GM12891 (cell line): Measurements from ENCODE around the gene CCDC158.

Source experiments
- PAX5 ChIP-seq: IDR thresholded peaks from 2 replicates; pipeline ENCODE4 v1.6.1; 2011; ENCODE audit warnings: low read length, moderate library complexity, mild to moderate bottlenecking; ENCODE audit not compliant: insufficient read depth, severe bottlenecking
- POLR2A ChIP-seq: IDR thresholded peaks from 2 replicates; pipeline ENCODE4 v1.6.1; 2011; ENCODE audit warnings: low read depth, low read length, control low read depth
- POLR2AphosphoS5 ChIP-seq: IDR thresholded peaks from 2 replicates; pipeline ENCODE4 v1.6.1; 2011; ENCODE audit warnings: low read depth, low read length, control low read depth
- POU2F2 ChIP-seq: IDR thresholded peaks from 2 replicates; pipeline ENCODE4 v1.6.1; 2011; ENCODE audit warnings: low read depth, mild to moderate bottlenecking, control low read depth, low read length, moderate library complexity
- SPI1 ChIP-seq: IDR thresholded peaks from 2 replicates; pipeline ENCODE4 v1.6.1; 2011; ENCODE audit warnings: low read depth, low read length, control low read depth
- TAF1 ChIP-seq: IDR thresholded peaks from 2 replicates; pipeline ENCODE4 v1.6.1; 2011; ENCODE audit warnings: low read depth, low read length, control low read depth

GRCh38 chr4:76361689-76362412, 59.1 kb downstream of the CCDC158 start:
- TF ChIP-seq POLR2AphosphoS5 (no peak), POLR2A (no peak), PAX5 (no peak), SPI1 (no peak), TAF1 (no peak), POU2F2 (no peak)
